Measurements from ENCODE around the gene CTR9. TPM values are rescaled to one million over a fixed set of nuclear protein-coding genes. Genes with fewer than 3 reads are reported as not detected.

Gene CTR9
- total and polyA plus RNA-seq, 2 of the 8 experiments (the other 6 are each of a cell fraction or from before 2014, with no cell fraction given): 6.1 to 37.7 TPM

DNA sequence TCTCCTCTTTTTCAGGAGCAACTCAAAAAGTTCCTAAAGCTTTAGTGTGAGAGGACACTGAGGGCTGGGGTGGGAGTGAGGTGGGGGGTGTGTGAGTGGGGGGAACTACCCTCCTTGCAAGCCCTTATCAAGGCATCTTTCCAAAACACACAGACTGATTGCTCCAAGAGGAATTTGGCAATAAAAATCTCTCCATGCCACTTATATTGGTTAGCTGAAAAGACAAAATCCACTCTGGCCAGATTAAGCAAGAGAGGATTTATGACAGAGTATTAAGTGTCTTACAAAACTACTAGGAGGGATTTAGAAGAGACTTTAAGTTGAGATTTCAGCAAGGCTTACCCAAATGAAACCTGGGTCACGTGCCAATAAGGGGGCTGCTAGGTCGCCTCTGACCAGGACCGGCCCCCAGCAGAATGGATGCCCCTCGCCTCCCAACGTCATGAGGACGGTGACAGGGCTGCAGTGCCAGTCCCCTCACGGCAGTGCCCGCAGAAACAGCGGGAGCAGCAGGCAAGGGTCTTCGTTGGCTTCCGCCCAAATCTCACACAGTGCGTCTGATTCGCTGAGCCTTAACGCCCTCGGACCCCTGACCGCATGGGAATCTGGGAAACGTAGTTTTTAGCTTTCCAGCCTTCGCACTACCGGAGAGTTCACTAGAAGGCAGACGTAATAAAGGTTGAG, 22.1 kb upstream of the CTR9 start:
- DNase-seq (ENCODE audit: low read depth in 1 of 2, low spot score in 2 of 2): peak in 1 of 2 experiments; percentile 74
- ChIA-PET CTCF (ENCODE audit: partially characterized antibody) (interaction anchor here (0.6 to 7.7 kb wide), 13 partner anchors 9 to 724 kb away, joined by 3 to 64 read pairs (median 4); no protein-coding TSS in a partner anchor), POLR2A (ENCODE audit: partially characterized antibody) (interaction anchor here (0.6 to 1.2 kb wide), 5 partner anchors 10 to 1137 kb away, joined by 3 read pairs; partner anchors contain the start of gene RNF141)
- peaks cover 2% of the 10 kb centered on the region for H3K23me2 ChIP-seq (ENCODE audit: low read depth, low read length)
- no peak overlapping the region for H2BK20ac ChIP-seq (ENCODE audit: low read length)
- H3K23ac ChIP-seq (ENCODE audit: insufficient read length): no peak overlapping the region
- no peaks in the 10 kb centered on the region for H3K9me3 ChIP-seq (ENCODE audit: insufficient read depth in 2 of 2, low read depth in 1 of 2, low read length in 1 of 2)
- no peak overlapping the region for H3K27ac ChIP-seq (ENCODE audit: low read depth, low read length)
- H2BK120ac ChIP-seq (replicated peaks; ENCODE audit: low read depth, low read length): no peak overlapping the region
- H3K18ac ChIP-seq (ENCODE audit: extremely low read depth, low read length): no peak overlapping the region
- H3K4me2 ChIP-seq (ENCODE audit: insufficient read depth in 1 of 2, low read depth in 2 of 2, low read length in 2 of 2): peak overlapping the region; percentile 88 to 95
- no peak overlapping the region for H3K4ac ChIP-seq (replicated peaks; ENCODE audit: insufficient read length, low read depth, low read length)
- peaks cover 0 to 4% (median 0%) of the 10 kb centered on the region in 4 experiments; a peak in 1 of 7 replicates for H3K4me1 ChIP-seq (replicated peaks in 1 of 4; ENCODE audit: control insufficient read depth in 3 of 4, insufficient read depth in 4 of 4, low read length in 3 of 4)
- peak overlapping the region in 3 of 4 experiments; percentile 46 to 79 (median 58); a peak in 5 of 7 replicates for H3K9ac ChIP-seq (replicated peaks in 1 of 4; ENCODE audit: extremely low read depth in 1 of 4, low read depth in 3 of 4, low read length in 3 of 4)
- peak; percentile 86 for FAIRE-seq
- H2AFZ ChIP-seq (ENCODE audit: low read length): peak overlapping the region; percentile 97
- no peak overlapping the region; the same call in 1 of the 2 replicates for H4K8ac ChIP-seq (ENCODE audit: extremely low read depth, insufficient read depth, low read length)
- no peak overlapping the region for H2BK12ac ChIP-seq (ENCODE audit: low read depth, low read length)
- H3K36me3 ChIP-seq (ENCODE audit: control insufficient read depth in 2 of 4, insufficient read depth in 4 of 4, low read length in 3 of 4): no peaks in the 10 kb centered on the region
- H3K4me3 ChIP-seq (ENCODE audit: extremely low read depth in 1 of 4, insufficient read depth in 2 of 4, low read depth in 3 of 4, low read length in 4 of 4): peak overlapping the region; percentile 72 to 77 (median 74)
- H2BK5ac ChIP-seq (ENCODE audit: low read depth, low read length): no peak overlapping the region; the same call in 1 of the 2 replicates
- WGBS, 2 experiments (ENCODE audit: extremely low coverage in 1 of 2, insufficient coverage in 1 of 2, insufficient read length in 1 of 2, insufficient replicate concordance in 2 of 2, low coverage in 1 of 2, low lambda C conversion rate in 2 of 2, missing lambda C conversion rate in 1 of 2): 6% methylated on average over 20 of the region's 20 CpGs; no CpG with 5 or more reads in 1 of the 2 experiments
- no peak overlapping the region for H4K5ac ChIP-seq (ENCODE audit: insufficient read length, low read depth, low read length)
- H2AK5ac ChIP-seq (ENCODE audit: low read depth, low read length): no peak overlapping the region
- no peaks in the 10 kb centered on the region for H3K79me2 ChIP-seq (ENCODE audit: control insufficient read depth in 1 of 2, insufficient read depth in 2 of 2, low read length in 2 of 2)
- H4K20me1 ChIP-seq (replicated peaks in 1 of 2; ENCODE audit: control insufficient read depth in 1 of 2, insufficient read depth in 2 of 2, low read length in 2 of 2): no peaks in the 10 kb centered on the region
- no peak overlapping the region for H4K91ac ChIP-seq (replicated peaks; ENCODE audit: insufficient read length, low read length)
- H3K79me1 ChIP-seq (ENCODE audit: low read depth, low read length): no peaks in the 10 kb centered on the region
- H3K56ac ChIP-seq (replicated peaks; ENCODE audit: insufficient read length, low read depth, low read length): no peak overlapping the region
- H2BK15ac ChIP-seq (ENCODE audit: low read length): no peak overlapping the region
- H3K27me3 ChIP-seq (replicated peaks in 1 of 4; ENCODE audit: control insufficient read depth in 3 of 4, extremely low read depth in 1 of 4, insufficient read depth in 3 of 4, low read length in 3 of 4): no peaks in the 10 kb centered on the region
- H3K14ac ChIP-seq (ENCODE audit: insufficient read length): no peak overlapping the region
- no peak for TF ChIP-seq NANOG (IDR thresholded peaks at IDR 0.05; ENCODE audit: insufficient read depth, low read depth, low read length, poor library complexity, severe bottlenecking)
- peak in 1 of 2 experiments; percentile 68; a peak in 1 of 4 replicates for TF ChIP-seq SIN3A (conservative IDR thresholded peaks at IDR 0.05 in 1 of 2, IDR thresholded peaks at IDR 0.05 in 1 of 2; ENCODE audit: low read depth in 1 of 2, low read length in 2 of 2)
- TF ChIP-seq, protein P1, sequence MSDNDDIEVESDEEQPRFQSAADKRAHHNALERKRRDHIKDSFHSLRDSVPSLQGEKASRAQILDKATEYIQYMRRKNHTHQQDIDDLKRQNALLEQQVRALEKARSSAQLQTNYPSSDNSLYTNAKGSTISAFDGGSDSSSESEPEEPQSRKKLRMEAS (IDR thresholded peaks at IDR 0.05): peak; percentile 78
- TF ChIP-seq KDM1A (IDR thresholded peaks at IDR 0.05; ENCODE audit: borderline replicate concordance, low read length): no peak
- TF ChIP-seq YY1 (IDR thresholded peaks at IDR 0.05; ENCODE audit: low read depth, low read length): 0 out of 2 replicates have a peak, but pooled peaks have one; percentile 11
- 0 out of 2 replicates have a peak, but pooled peaks have one; percentile 19 for TF ChIP-seq CHD2 (IDR thresholded peaks at IDR 0.05; ENCODE audit: low read length)
- TF ChIP-seq BCL11A (IDR thresholded peaks at IDR 0.05; ENCODE audit: low read depth in 2 of 2, low read length in 2 of 2): no peak
- no peak for TF ChIP-seq CBX5 (IDR thresholded peaks at IDR 0.05; ENCODE audit: low read depth, low read length)
- TF ChIP-seq, protein P2, sequence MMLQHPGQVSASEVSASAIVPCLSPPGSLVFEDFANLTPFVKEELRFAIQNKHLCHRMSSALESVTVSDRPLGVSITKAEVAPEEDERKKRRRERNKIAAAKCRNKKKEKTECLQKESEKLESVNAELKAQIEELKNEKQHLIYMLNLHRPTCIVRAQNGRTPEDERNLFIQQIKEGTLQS (IDR thresholded peaks at IDR 0.05; ENCODE audit: insufficient read depth, low read depth, low read length): 0 out of 2 replicates have a peak, but pooled peaks have one; percentile 2
- TF ChIP-seq ZNF274 (IDR thresholded peaks at IDR 0.05; ENCODE audit: borderline replicate concordance, extremely low read depth, low read length): no peak
- peak; percentile 43; the same call in 1 of the 2 replicates for TF ChIP-seq CREB1 (IDR thresholded peaks at IDR 0.05)

Measured in H1 (cell line).